Hematopoietic multipotent progenitor cell treated with erythropoietin and hydrocortisone succinate and interleukin-3 and kit ligand, for 8 days (in vitro differentiated cells): ENCODE data around the gene CXXC5.
"Not testable (repeated sequence)": the region's sequence is repeated elsewhere in the genome, so short reads cannot be mapped to it uniquely, and the experiment has no call there.

Experiments
- DNase-seq: peaks from one replicate; pipeline ENCODE4 v3.0.0-alpha.2; 2015

CXXC5 gene

DNA sequence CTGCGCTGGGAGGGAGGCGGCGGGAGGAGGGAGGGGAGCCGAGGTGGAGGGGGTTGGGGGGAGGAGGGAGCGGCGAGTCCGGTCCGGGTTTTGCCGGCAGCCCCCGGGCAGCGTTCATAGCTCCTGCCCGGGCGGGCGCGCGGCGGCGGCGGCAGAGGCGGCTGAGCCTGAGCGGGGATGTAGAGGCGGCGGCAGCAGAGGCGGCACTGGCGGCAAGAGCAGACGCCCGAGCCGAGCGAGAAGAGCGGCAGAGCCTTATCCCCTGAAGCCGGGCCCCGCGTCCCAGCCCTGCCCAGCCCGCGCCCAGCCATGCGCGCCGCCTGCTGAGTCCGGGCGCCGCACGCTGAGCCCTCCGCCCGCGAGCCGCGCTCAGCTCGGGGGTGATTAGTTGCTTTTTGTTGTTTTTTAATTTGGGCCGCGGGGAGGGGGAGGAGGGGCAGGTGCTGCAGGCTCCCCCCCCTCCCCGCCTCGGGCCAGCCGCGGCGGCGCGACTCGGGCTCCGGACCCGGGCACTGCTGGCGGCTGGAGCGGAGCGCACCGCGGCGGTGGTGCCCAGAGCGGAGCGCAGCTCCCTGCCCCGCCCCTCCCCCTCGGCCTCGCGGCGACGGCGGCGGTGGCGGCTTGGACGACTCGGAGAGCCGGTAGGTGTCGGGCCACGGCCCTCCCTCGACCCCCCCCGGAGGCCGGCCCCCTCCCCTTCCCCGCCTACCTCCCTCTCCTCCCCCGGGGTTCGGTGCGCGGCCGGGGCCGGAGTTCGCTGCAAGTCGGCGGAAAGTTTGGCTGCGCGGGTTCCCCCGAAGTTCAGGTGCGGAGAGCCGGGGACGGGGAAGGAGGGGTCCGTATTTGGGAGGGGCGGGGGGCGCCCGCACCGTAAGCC, at the start of gene CXXC5:
Gene CXXC5, plus strand, starts transcription at position 145 of the 877 bp plus-strand sequence. CDS start 32,175 bp downstream, outside the sequence.
- peak; percentile 74 for DNase-seq

DNA sequence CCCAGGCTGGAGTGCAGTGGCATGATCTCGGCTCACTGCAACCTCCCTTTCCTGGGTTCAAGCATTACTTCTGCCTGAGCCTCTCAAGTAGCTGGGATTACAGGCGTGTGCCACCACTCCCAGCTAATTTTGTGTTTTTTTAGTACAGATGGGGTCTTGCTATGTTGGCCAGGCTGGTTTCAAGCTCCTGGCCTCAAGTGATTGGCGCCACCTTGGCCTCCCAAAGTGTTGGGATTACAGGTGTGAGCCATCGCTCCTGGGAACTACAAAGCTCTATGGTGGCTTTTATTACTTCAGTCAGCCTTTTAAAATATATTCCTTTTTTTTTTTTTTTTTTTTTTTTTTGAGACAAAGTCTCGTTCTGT, 49.6 kb upstream of the CXXC5 start:
- DNase-seq = not testable (repeated sequence)

DNA sequence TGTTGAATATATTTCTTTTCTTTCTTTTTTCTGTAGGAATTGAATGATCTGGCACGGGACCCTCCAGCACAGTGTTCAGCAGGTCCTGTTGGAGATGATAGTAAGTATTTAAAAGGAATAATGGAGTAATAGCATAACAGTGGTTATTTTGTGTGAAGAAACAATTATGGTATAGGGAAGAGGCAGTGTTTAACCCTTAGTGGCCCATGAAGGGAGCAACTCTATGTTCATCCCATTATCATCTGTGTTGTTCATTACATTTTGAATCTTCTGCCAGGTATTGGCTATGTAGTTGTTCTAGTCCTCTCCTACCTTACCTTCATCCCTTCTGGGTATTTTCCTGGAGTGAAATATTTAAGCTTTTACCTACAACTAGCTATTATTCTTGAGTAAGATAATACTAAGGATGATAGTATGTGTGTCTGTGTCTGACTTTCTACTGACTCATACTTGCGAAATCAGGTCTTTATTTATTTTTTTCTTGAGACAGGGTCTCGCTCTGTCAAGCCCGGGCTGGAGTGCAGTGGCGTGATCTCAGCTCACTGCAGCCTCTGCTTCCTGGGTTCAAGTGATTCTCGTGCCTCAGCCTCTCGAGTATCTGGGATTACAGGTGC, 47.7 kb upstream of the CXXC5 start:
- DNase-seq = no peak

DNA sequence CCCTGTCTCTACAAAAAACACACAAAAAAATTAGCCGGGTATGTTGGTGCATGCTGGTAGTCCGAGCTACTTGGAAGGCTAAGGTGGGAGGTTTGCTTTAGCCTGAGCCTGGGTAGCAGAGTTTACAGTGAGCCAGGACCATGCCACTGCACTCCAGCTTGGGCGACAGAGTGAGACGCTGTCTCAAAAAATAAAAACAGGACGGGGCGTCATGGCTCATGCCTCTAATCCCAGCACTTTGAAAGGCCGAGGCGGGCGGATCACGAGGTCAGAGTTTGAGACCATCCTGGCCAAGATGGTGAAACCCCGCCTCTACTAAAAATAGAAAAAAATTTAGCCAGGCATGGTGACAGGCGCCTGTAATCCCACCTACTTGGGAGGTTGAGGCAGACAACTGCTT, 46.7 kb upstream of the CXXC5 start:
- no peak for DNase-seq

DNA sequence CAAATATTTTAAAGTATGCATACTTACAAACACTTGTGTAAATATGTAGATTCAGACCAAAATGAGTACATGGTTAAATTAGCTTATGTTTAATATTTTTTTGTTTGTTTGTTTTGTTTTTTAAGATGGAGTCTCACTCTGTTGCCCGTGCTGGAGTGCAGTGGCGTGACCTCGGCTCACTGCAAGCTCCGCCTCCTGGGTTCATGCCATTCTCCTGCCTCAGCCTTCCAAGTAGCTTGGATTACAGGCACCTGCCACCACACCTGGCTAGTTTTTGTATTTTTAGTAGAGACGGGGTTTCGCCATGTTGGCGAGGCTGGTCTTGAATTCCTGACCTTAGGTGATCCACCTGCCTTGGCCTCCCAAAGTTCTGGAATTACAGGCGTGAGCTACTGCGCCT, 46.2 kb upstream of the CXXC5 start:
- not testable (repeated sequence) for DNase-seq

DNA sequence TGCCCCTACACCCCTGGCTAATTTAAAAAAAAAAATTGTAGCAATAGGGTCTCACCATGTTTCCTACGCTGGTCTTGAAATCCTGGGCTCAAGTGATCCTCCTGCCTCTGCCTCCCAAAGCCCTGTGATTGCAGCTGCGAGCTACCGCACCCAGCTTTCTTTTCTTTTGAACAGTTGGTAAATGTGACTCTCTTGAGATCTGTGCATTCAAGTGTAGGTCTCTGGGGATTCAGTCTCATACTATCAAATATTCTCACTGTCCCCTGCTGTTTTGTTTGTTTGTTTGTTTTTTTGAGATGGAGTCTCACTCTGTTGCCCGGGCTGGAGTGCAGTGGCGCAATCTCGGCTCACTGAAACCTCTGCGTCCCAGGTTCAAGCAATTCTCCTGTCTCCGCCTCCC, 42.3 kb upstream of the CXXC5 start:
- DNase-seq = no peak

DNA sequence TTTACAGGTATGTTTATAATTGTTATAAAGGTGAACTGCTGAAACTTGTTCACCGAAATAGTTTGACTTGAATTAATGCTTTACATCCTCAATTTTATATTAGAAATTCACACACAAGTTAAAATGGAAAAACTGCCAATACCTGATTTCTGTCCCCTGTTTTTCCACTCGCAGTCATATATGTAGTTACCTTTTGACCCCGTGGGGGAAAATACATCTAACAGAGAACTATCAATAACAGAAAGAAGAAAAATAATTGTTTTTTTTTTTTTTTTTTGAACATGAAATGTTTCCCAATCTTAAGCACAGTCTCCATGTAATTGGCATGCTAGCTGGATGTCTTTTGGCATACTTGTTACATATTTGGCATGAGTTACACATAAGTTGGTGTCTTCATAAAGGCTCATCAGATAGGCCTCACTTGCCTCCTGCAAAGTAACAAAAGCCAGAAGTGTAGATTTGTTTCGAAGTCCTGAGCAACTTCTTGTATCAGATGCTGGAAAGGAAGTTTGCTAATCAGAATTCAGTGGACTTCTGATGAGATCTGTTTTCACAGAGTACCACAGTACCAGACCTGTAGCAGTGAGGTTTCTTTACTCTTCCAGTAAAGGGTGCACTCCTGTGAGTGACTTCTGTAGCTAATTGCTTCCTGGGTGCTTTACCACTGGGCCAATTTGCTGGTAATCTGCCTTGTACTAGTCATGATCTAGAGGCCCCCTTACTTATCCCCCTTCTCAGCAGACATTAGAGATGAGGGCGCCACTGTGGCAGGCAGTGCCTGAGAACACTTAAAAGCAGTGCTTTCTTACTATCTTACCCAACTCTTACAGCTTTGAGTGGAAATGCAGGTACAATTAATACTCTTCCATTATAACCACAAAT, 36.2 kb upstream of the CXXC5 start:
- no peak for DNase-seq

DNA sequence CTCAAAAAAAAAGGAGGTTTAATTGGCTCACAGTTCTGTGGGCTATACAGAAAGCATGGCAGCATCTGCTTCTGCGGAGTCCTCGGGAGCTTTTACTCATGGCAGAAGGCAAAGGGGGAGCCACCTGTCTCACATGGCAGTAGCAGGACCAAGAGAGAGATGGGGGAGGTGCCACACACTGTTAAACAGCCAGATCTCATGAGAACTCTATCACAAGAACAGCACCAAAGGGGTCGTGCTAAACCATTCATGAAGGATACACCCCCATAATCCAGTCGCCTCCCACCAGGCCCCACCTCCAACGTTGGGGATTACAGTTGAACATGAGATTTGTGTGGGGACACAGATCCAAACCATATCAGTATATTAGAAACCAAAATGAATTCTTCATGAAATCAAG, 28.3 kb upstream of the CXXC5 start:
- no peak for DNase-seq

DNA sequence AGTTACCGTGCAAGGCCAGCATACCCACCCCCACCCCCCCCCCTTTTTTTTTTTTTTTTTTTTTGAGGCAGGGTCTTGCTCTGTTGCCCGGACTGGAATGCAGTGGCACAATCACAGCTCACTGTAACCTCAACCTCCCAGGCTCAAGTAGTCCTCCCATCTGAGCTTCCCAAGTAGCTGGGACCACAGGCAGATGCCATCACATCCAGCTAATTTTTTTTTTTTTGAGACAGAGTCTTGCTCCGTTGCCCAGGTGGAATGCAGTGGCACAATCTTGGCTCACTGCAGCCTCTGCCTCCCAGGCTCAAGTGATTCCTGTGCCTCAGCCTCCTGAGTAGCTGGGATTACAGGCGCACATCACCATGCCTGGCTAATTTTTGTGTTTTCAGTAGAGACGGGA, 22.8 kb upstream of the CXXC5 start:
- DNase-seq = not testable (repeated sequence)

DNA sequence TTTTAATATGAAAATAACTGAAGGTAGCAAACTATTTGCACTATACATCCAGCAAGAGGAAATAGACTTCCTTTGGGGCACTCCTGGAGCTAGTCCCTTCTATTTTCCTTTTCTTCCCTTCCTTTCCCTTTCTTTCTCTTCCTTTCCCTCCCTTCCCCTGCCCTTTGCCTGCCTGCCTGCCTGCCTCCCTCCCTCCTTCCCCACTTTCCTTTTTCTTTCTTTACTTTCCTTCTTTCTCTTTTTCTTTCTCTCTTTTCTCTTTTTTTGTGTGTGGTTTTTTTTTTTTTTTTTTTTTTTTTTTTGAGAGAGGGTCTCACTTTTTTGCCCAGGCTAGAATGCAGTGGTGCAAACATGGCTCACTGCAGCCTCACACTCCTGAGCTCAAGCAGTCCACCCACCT, 17.3 kb upstream of the CXXC5 start:
- DNase-seq = no peak

DNA sequence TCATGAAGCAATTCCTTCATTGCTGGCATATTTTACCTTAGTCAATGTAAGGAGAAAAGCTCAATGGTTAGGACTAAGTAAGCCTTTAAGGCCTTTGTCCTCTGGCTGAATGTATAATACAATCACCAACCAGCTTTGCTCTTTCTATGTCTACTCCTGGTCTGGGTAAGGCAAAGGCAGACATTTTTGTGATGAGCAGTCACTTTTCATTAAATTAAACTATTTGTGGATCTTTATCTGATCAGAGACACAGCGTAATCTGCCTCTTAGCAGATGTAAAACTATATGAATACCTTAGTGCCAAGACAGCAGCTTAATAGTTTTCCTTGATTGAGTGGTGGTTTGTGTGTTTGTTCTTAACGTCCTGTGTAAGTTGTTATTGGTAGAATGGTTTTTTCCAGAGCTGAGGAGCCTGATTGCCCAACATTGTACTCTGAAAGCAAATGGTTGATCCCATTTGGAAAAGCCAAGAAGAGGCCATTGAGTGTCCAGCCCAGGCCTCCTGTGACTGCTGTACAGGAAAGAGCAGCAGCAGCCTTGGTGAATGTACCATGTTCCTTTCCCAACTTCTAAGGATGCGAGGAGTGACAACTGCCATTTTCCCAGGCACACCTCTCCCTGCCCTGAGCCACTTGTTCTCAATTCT, 16.5 kb upstream of the CXXC5 start:
- no peak for DNase-seq

DNA sequence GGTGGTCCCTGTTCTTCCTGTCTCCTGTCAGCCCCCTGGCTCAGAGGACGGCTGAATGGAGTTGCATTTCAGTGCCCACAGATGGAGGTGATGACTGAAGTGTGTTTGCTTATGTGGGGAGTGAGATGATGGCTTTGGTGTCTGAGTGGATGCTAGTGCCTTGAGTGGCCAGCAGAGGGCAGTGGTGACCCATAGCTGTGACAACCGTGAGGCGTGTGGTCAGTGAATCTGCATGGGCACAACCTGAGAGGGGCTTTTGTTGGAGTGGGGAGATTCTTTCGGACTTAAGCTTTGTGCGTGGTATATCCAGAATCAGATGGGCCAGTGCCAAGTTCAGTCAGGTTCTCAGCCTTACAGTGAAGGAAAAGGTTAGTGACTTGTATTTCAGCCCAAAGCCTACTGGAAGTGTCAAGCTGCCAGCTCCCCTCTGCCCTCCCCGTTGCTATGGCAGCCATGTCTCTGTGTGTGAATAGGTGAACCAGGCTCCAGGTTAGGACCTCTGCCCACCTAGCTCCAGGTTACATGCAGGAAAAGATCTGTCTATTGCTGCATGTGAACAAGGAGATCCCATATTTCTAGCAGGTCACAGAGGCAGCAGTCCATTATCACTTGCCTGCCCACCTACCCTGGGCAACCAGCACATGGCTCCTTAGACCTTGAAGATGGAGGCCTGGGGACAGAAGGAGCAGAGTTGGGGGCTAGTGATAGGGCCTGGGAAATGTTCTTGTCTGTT, 14.7 kb upstream of the CXXC5 start:
- DNase-seq = peak; percentile 77

DNA sequence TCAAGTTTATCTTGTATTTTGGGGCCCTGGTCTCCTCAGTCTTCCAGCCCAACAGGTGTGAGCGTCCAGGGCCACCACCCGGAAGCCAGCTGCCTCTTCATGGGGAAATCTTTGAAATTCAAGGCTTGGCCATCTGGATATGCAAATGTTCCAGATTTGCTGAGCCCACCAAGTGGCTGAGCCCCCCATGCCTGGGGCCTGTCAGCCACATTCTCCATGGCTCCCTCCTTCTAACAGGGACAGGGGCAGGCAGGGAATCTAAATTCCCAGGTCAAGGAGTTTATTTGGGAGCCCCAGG, 14.2 kb upstream of the CXXC5 start:
- DNase-seq = no peak

DNA sequence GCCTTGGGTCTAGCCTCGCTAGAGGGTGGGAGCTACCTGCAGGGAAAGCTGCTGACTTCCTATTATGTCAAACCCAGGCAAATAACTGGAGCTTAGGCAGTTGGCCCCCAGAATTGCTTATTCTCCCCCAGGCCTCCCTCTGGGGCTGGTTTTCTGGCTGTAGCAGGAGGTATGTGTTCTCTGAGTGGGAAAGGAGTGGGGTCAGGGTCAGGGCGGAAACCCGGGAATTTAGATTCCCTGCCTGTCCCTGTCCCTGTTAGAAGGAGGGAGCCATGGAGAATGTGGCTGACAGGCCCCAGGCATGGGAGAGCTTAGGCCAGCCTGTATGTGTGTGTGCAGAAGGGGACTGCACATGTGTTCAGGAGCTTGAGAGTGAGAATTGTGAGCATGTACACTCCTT, 13.6 kb upstream of the CXXC5 start:
- DNase-seq = no peak

DNA sequence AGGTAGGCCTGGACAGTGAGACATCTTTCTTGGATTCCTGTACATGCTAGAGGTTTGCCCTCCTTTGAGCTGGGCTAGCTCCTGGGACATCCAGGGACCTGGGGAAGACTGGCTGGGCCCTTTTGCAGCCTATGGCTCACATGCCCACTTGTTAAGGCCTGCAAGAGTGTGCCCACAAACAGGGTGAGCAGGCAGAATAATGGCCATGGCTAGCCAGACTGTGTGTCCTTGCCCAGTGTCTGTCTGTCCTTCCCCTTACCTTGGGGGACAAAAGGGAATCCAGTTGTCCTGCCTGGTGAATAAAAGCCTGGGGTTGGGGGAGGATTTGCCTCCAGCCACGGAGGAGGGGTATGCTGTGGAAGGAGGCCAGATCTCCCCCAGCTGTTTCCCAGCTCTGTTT, 13.0 kb upstream of the CXXC5 start:
- no peak for DNase-seq

DNA sequence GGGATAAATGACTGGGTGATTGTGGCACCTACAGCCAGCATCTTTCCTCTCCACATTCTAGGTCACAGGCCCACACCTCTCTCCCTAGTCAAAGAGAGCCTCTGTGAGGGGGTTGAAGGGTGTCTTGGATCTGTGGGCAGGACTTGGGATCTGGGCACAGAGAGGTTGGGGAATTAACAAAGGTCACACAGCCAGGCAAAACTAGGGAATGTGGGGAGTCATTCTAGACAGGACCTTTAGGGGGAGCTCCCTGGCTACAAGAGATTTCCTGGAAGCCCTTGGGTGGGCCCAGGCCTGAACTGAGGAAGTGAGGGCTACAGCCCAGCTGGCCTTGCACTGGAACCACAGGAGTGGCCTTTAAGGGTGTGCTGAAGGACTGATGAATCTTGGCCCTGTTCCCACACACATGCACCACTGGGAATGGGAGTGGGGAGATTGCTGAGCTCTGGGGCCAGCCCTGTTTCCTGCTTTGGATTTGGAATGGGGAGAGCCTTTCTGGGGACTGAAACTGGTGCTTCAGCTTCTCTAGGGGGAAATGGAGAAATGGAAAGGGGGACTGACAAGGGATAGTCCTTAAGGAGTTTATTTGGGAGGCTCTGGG, 12.4 kb upstream of the CXXC5 start:
- DNase-seq = peak; percentile 86

DNA sequence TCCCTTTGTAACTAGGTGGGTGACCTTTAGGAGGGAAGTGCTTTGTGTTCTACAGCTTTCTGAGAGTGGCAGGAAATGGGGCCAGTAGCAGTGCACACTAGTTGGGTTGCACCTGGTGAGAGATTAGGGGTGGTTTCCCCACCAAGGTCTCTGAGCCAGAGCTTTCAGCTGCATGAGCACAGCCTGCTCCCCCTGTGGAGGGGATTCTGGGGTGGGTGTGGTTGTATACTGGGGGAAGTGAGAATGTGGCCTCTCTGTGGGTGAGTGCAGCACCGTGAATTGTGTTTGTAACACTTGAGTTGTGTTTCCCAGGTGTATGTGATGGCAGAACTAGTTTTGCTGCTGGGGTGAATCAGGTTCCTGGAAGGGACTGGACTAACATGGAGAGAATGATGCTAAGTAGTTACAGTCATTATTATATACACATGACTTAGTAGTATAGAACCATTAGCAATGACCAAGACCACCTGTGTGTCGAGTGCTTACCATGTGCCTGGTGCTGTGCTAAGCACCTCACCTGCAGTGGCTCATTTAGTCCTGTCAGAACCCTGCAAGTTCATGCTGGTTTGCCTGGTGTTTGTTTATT, 11.8 kb upstream of the CXXC5 start:
- DNase-seq = peak; percentile 47

DNA sequence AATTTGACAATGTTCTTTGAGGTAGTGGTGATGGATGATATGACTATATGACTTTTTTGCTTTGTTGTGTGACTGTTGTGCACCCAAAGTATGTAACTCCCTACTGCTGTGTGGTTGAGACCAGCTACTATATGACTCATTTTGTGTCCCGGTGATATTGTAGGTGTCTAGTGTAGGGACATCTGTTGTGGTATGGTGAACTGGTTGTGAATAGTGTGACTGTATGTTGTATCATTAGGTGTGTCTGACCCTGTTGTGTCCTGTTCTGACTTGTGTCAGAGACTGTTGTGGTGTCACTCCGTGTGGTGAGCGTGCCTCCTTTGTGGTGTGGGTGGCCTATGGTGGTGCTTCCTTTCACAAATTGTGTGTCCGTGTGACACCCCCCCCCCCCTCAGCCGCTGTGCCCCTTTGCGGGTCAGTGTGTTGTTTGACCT, 11.2 kb upstream of the CXXC5 start:
- peak; percentile 72 for DNase-seq

DNA sequence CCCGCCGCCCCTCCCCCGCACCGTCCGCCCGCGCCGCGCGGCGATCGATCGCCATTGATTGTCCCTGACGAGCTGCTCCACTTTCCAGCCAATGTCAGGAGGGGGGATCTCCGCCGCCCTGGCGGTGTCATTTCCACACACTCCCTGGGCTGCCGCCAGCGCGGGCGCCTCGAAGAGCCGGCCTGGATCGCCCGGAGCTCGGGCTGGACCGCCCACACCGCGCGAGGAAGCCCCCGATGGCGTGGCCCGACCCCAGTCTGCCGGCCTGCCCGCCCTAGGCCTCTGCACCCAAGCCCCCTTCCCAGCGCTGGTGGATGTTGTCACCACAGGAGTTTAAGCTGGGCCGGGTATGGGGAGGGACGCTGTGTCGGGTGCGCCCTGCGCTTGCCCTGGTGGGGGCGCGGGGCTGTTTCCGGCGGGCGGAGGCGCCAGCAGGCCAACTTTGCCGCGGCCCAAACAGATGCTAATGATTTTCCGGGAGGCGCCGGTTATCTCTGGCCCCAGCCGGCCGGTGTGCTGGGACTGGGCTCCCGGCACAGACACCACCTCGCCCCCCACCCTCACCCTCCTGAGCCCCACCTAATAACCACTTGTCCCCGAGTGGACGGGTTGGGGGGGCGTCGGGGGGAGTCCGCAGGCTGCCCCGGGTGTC, 10.6 kb upstream of the CXXC5 start:
- peak; percentile 91 for DNase-seq

DNA sequence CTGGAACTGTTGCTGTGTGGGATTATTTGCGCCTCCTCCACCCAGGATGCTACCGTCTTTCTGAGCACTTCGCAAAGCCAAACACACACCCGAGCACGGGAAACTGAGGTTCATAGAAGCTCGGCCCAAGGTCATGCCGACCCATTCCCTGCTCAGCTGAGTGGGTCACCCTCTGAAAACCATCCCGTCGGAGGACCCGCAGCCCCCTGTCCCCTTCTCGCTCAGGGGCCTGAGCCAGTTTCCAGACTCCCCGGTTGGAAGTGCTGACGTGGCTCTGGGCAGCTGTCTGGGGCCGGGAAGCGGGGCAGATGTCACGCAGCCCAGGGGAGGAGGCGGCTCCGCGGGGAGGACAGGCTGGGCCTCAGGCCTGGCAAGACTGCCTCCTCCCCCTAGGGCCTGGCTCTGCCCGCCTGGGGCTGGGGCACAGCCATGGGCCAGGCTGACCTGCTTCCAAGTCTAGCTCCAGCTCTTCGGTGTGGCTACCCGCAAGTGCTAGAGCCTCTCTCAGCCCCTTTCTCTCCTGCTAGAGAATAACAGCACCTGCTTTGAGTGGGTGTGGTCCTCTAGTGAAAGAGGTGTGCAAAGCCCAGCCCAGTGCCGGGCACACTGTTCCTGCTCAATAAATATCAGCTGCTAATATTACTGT, 9.9 kb upstream of the CXXC5 start:
- peak; percentile 79 for DNase-seq
